ENCODE results near the gene CCDC17. TPM values are rescaled to one million over a fixed set of nuclear protein-coding genes. Genes with fewer than 3 reads are reported as not detected.

CCDC17 gene
- total RNA-seq, 4 donors from 2014 or later = 1.3 to 3.3 (median 3.2) TPM; not detected in 1

DNA sequence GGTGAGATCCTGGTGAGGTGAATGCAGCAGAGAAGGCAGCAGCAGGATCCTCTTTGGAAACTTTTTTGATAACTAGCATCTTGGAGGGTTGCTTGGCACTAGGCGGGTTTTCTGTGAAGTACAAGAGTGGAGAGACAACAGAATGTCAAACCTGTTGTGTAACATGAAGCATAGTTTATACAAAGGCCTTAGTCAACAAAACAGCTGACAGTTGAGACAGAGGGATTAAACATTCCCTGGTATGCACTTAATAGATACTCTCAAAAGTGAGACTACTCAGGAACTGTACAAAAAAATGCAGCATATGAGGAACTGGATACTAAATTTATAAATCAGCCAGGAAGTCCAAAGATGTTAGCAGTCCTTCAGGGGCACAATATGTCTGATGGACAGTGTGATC, 16.4 kb upstream of the CCDC17 start:
- TF ChIP-seq POLR2A (IDR thresholded peaks at IDR 0.05) = no peak
- TF ChIP-seq, protein P1, sequence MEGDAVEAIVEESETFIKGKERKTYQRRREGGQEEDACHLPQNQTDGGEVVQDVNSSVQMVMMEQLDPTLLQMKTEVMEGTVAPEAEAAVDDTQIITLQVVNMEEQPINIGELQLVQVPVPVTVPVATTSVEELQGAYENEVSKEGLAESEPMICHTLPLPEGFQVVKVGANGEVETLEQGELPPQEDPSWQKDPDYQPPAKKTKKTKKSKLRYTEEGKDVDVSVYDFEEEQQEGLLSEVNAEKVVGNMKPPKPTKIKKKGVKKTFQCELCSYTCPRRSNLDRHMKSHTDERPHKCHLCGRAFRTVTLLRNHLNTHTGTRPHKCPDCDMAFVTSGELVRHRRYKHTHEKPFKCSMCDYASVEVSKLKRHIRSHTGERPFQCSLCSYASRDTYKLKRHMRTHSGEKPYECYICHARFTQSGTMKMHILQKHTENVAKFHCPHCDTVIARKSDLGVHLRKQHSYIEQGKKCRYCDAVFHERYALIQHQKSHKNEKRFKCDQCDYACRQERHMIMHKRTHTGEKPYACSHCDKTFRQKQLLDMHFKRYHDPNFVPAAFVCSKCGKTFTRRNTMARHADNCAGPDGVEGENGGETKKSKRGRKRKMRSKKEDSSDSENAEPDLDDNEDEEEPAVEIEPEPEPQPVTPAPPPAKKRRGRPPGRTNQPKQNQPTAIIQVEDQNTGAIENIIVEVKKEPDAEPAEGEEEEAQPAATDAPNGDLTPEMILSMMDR (IDR thresholded peaks at IDR 0.05) = no peak
- no peak for DNase-seq
- no peaks in the 10 kb centered on the region for H3K4me1 ChIP-seq
- H3K9me3 ChIP-seq = no peaks in the 10 kb centered on the region
- H3K27ac ChIP-seq = no peak overlapping the region
- H3K27me3 ChIP-seq = no peaks in the 10 kb centered on the region
- intact Hi-C loops (cut with DNase I; ENCODE audit: low total_unique reads) = no loop called here
- H3K4me3 ChIP-seq = no peak overlapping the region
- H3K36me3 ChIP-seq = no peaks in the 10 kb centered on the region

DNA sequence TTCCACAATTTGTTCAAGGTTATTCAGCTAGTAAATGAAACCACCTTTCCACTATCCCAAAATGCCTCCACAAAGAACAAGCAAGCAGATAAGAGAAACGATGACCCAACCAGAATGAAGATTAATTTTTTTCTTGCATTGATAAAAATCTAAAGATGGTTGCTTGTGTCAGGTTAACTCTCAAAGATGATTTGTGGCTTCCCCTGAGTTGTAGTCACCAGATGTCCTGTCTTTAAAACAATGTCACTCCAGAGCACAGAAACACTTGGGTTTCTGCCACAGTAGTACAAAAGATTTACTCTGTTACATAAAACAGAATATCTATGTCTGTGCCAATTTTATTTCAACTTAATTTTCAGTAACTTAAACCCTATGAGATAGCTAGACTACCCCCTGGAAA, 11.4 kb upstream of the CCDC17 start:
- intact Hi-C loops (cut with DNase I; ENCODE audit: low total_unique reads) = no loop called here
- H3K9me3 ChIP-seq = no peaks in the 10 kb centered on the region
- no peaks in the 10 kb centered on the region for H3K36me3 ChIP-seq
- no peaks in the 10 kb centered on the region for H3K4me1 ChIP-seq
- H3K4me3 ChIP-seq = no peak overlapping the region
- no peak for TF ChIP-seq POLR2A (IDR thresholded peaks at IDR 0.05)
- TF ChIP-seq, protein P1 (IDR thresholded peaks at IDR 0.05) = no peak
- no peaks in the 10 kb centered on the region for H3K27me3 ChIP-seq
- H3K27ac ChIP-seq = peak overlapping the region in 1 of 2 donors; percentile 64
- DNase-seq = no peak

DNA sequence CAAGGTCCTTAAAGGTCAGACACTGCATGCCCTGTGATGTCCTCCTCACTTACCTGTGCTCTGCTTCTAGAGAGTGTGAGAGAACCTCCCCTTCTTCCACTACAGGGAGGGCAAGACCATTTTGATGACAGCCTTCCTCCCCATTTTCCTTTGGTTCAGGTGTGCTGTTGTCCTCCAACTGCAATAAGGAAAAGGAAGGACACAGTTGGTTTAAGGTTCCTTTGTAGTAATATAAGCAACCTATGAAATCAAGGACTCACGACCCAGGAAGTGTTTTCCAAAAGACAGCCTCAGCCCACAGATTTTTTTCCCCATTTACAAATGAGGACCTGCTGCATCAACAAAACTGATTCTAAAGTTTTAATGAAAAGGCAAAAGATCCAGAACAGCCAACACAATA, 6.6 kb upstream of the CCDC17 start:
- no peaks in the 10 kb centered on the region for H3K4me1 ChIP-seq
- no peak overlapping the region for H3K4me3 ChIP-seq
- no peaks in the 10 kb centered on the region for H3K9me3 ChIP-seq
- H3K27me3 ChIP-seq = no peaks in the 10 kb centered on the region
- no peaks in the 10 kb centered on the region for H3K36me3 ChIP-seq
- TF ChIP-seq, protein P1 (IDR thresholded peaks at IDR 0.05) = no peak
- TF ChIP-seq POLR2A (IDR thresholded peaks at IDR 0.05) = no peak
- peak overlapping the region in 1 of 2 donors; percentile 60 for H3K27ac ChIP-seq
- no peak for DNase-seq
- intact Hi-C loops (cut with DNase I; ENCODE audit: low total_unique reads) = no loop called here

DNA sequence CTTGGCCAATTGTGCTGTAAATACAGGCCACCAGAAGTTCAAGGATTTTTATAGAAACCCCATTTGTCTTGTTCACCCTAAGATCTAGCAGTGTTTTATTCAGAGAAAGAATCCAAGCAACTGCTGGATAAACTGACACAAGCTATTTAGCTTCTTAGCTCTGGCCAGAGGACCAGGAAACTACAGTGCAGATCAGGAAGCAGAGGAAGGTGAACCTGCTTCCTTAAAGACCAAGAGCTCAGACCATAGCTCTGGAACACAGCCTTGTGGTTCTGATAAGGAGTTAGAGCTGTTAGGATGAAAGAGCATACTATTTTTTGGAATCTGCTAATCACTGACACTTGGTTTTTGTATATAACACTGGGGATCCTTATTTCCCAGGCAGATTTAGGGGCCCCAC, 5.2 kb upstream of the CCDC17 start:
- H3K36me3 ChIP-seq = no peaks in the 10 kb centered on the region
- no peaks in the 10 kb centered on the region for H3K4me1 ChIP-seq
- DNase-seq = no peak
- H3K4me3 ChIP-seq = no peak overlapping the region
- H3K27me3 ChIP-seq = no peaks in the 10 kb centered on the region
- TF ChIP-seq, protein P1 (IDR thresholded peaks at IDR 0.05) = no peak
- TF ChIP-seq POLR2A (IDR thresholded peaks at IDR 0.05) = no peak
- intact Hi-C loops (cut with DNase I; ENCODE audit: low total_unique reads) = no loop called here
- H3K9me3 ChIP-seq = no peaks in the 10 kb centered on the region
- peak overlapping the region; percentile 28 to 60 for H3K27ac ChIP-seq

DNA sequence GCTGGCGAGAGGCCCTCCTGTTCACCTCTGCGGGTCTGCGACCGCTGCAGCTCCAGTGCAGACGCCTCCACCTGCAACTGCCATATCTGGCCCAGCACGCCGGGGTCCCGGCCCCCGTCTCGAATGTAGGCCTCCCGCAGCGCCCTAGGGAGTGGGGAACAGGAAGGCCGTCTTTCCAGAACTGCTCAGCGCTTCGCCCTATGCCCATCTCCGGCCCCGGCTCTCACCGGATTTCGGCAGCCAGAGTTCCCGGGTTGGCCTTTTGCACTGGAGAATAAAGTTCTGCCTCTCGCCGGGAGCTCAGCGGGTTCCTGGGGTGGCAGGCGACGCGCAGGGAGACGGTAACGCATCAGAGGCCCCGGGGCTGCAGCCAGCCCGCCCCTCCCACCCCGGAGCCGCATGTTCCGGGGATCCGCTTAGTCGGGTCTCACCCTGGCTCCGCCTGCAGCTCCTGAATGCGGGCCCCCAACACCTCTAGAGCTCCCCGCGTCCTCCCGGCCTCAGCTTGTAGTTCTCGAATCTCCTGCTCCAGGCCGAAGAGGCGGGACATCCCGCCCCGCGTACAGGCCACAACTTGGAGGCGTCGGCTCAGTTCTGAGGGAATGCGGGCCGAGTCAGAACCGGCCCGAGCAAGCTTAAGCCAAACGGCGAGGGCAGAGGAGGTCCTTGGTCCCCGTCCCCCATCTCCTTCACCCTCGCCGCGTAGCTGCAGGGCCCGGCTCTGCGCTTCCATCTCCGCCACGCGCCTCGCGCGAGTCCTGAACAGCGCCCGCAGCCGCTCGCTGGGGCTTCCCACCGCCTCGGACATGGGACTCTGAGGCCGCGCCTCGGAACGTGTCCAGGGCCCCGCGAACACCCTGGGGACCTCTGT, 1.1 kb downstream of the CCDC17 start:
- no peaks in the 10 kb centered on the region for H3K9me3 ChIP-seq
- intact Hi-C loops (cut with DNase I; ENCODE audit: low total_unique reads) = no loop called here
- peak overlapping the region in 1 of 2 donors; percentile 35 for H3K4me3 ChIP-seq
- H3K27me3 ChIP-seq = no peaks in the 10 kb centered on the region
- H3K4me1 ChIP-seq = no peaks in the 10 kb centered on the region
- no peaks in the 10 kb centered on the region for H3K36me3 ChIP-seq
- peak overlapping the region; percentile 47 to 65 for H3K27ac ChIP-seq
- TF ChIP-seq POLR2A (IDR thresholded peaks at IDR 0.05) = no peak
- TF ChIP-seq, protein P1 (IDR thresholded peaks at IDR 0.05) = no peak
- no peak for DNase-seq
